HG02763 (cell line): ENCODE data around the gene NFS1.
A peak's percentile ranks its signal among the peaks of the same experiment; 100 is the strongest.
"Not testable (repeated sequence)": the region's sequence is repeated elsewhere in the genome, so short reads cannot be mapped to it uniquely, and the experiment has no call there.

Source experiments
- ATAC-seq: cut with Tn5 transposase; IDR thresholded peaks from one replicate; pipeline ENCODE4 v1.9.1; 2021; ENCODE audit warnings: mild to moderate bottlenecking, moderate library complexity; ENCODE audit not compliant: unreplicated experiment

NFS1 gene

DNA sequence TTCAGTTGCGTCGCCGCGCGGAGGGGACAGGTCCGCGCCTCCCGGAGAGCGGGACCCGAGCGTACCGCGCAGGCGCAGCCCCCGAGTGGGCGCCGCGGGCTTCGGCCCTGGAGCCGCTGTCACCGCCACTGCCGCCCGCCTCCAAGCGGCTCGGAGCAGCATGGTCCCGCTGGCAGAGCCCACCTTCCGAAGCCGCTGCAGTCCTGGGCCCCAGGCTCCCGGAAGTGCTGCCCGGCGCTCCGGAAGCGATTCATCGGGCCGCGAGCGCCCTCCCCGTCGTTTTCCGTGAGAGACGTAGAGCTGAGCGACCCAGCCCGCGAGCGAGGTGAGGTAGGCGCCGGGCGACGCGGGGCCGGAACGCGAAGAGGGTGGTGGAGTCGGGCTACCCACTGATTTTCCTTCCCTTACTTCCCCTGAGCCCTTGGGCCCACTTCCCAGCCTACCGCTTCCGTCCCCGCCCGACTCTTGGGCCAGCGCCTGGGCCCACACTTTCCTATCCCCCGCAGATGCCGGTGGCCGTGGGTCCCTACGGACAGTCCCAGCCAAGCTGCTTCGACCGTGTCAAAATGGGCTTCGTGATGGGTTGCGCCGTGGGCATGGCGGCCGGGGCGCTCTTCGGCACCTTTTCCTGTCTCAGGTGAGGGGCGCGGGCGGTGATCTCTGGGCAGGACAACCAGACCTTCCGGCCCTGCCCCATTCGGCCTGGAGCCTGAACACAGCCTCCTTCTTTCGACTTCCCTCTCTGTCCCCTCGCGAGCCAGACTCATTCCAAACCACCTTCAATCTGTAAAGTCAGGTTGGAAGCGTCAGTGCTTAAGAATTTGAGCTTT, at the start of gene NFS1, which contains the start of gene ROMO1:
TSS of gene NFS1 (minus strand) at position 226 of the 830 bp plus-strand sequence. CDS start at position 162, 64 bp downstream.
TSS of gene ROMO1 (plus strand) at position 279 of the 830 bp plus-strand sequence. CDS start at position 507, 228 bp downstream.
- ATAC-seq: peak; percentile 65

DNA sequence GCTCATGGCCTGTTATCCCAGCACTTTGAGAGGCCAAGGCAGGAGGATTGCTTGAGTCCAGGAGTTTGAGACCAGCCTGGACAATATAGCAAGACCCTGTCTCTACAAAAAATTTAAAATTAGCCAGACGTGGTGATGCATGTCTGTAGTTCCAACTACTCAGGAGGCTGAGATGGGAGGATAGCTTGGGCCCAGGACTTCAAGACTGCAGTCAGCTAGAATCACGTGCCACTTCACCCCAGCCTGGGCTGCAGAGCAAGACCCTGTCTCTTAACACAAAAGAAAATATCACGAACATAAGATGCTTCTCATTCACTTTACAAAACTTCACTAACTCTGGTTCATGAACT, 45.3 kb upstream of the NFS1 start:
- ATAC-seq: not testable (repeated sequence)

DNA sequence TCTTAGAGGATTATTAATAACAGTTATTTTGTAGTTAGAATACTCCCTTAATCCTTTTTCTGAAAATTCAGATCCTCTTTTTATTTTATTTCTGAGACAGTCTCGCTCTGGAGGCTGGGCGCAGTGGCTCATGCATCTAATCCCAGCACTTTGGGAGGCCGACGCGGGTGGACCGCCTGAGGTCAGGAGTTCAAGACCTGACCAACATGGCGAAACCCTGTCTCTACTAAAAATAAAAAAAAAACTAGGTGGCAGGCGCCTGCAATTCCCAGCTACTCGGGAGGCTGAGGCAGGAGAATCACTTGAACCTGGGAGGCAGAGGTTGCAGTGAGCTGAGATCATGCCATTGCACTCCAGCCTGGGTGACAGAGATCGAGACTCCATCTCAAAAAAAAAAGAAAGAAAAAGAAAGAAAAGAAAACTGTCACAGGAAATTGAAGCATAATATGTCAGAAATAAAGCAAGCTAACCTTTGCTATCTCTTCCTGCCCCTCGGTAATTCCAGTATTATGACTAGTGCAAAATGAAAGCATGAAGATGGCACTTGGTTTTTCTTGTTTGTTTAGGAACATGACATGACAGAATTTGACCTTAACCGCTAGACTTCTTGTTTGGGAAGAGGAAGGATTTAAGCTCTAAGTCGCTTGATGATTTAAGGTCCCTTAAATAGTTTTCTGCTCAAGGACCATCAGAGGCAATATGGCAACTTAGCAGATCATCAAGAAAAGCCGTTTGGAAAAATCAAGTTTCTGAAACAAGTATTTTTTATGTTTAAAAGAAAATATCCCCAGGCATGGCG, 44.7 kb upstream of the NFS1 start:
- ATAC-seq: no peak

DNA sequence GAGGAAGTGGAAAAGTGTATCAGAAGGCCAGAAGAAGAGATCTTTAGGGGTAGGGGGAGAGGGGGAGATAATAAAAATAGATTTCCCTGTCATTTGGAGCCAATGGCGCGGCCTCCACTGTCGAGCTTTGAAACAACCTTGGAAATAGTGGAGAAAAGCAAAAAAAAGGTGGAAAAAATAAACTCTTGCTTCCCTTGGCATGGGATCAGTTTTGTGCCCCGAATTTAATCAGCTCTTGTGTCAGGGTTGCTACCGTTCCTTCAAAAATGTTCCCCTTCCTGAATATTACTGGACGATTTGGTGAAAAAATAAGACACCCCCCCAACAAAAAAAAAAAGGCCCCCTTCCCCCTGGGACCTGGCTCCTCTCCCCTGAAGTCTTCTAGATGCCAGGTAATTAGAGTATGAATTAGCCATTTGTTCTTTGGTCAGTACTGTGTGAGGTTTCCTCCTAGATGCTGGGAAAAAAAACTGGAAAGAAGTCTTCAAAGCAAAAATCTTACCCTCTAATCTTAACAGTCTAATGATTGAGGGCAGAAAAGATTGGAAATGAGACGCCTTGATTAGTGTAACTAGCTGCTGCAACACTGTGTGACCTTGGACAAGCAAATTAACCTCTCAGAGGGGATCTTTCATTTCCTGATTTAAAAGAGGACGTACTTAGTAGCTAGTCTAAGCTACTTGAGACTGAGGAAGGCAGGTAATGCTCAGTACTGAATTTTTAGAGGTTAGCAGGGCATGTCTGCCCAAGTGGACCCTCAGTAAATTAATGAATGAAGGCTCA, 43.8 kb upstream of the NFS1 start:
- no peak for ATAC-seq

DNA sequence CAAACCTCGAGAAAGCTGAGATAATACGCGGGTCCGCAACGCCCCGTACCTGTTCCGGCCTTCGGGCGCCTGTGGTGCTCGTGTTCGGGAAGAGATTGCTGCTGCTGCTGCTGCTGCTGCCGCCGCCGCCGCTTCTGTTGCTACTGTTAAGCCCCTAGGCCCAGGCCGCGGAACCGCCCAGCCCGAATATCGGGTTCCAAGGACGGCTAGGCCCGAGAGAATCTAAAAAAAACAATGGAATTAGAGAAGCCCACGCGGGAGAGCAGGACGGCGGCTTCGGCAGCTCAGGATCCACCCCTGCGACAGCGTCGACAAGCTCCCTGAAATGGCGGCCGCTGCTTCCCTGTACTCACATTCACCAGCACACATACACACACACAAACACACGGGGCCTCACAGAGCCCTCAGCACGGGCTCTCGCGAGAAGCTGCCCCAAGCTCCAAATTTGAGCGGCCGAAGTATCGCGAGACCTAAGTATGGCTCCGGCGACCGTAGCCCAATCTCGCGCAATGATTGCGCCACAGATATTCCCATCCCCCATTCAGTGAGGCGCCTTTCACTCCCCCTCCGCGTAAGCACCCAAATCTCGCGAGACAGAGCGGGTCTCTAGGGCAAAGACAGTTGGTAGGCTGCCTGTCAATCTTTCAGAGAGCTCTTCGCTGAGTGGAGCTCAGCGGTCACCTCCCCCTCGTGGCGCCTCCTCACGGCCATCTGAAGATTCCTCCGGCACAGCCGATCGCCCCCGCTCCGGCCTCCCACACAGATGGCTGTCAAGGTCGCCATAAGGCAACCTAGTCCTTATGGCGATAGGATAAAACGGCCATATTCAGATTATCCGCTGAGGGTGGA, 43.0 kb upstream of the NFS1 start, which contains the start of gene RBM39:
TSS of gene RBM39 (minus strand) at position 369 of the 849 bp plus-strand sequence. CDS start 1,386 bp downstream, outside the sequence.
- ATAC-seq: peak; percentile 90

DNA sequence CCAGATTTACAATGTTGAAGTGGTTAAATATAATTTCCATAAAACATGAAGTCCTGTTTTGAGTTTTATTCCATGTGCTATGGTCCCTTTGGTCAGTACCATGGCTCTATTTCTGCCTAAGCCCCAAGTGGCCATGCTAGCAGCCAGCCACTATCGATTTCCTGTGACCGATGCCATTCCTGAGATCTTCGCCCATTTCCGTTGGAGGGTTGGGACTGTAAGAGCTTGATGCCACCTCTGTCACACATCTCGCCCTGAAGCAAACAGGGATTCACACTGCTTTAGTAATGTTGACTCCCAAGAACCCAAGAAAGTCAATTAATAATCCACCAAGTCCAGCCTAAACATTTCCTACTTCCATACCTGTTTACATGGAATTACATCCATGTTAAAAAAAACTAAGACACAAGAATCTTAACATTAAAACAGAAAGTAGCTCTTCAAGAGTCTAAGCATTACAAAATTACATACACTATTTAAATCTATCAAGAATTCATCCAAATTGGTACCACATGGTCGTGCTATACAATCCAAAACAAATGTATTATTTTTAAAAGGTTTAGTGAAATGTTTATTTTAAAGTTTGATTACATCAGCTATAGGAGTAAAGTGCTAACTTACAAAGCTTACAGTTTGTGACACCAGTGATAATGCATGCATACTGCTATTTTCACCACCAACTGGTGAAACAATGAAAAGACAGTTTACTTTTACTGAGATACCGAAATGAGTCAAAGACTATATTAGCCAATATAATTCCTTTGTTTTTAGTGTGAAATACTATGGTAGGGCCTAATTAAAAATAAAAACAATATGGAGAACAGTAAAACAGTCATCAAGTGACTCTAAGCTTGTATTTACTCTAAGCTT, 40.4 kb upstream of the NFS1 start:
- no peak for ATAC-seq

DNA sequence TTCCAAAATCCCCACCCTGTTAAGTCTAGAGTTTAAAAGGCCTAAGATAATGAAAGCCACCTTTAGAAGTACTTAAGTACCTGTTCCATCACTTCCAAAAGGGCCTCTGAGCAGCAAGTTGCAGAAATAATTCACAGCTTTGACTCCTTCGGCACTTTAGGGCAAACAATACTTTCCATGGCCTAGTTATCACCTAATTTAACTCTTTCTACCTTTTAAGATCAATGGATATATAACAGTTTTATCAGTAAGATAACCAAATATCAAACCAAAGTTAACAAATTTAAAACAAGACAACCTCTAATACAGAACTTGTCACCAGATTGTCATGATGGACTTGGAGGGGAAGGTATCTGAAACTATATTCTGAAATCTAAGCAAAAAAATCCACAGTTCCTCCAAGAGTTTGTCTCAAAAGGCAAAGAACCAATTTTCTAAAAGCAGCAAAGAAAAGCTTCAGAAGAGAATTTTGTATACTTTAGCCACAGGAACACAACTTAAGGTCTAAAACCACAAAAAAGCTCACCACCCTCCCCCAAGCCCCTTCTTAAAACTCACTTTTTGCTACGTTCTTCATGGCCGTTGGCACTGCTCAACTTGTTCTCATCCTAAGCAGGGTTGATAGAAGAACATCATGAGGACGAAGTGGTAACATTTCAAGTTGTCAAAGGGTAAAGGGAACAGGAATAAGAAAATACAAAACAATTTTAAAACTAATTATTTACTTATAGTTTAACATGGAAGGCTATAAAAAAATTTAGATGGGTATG, 39.4 kb upstream of the NFS1 start:
- ATAC-seq: no peak

DNA sequence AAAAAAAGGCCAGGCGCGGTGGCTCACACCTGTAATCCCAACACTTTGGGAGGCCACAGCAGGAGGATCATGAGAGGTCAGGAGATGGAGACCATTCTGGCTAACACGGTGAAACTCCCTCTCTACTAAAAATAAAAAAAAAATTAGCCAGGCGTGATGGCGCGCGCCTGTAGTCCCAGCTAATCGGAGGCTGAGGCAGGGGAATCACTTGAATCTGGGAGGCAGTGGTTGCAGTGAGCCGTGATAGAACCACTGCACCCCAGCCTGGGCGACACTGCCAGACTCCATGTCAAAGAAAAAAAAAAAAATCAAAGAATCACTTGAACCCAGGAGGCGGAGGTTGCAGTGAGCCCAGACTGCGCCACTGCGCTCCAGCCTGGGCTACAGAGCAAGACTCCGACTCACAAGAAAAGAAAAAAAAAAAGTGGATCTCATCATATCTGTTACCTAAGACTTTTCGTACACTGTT, 38.7 kb upstream of the NFS1 start:
- no peak for ATAC-seq

DNA sequence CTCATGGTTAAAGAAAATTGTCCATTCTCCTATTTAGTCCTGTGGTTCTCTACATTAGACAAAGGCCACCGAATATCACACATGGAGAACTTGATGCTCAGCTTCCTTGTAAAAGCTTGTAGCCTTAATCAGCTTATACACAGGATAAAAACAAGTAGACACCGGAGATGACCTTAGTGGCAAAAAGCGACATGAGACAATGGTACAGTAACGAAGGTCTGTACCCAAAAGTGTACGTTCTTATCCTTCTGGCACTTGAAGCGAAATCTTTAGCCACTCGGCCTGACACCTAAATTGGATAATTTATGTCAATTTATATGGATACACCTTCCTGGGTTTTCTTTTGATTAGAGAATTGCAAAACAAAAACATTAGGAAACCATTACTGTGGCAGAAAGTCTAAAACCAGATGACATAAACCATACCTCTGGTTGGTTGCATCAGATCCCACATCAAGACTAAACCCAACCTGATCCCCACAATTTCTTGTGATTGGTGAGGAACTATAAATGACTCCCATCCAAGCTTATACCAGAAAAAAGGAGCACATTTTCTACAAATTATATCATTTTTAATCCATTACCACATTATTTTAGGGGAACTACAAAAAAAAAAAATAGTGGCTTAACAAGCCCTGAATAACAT, 36.8 kb upstream of the NFS1 start:
- ATAC-seq: no peak

DNA sequence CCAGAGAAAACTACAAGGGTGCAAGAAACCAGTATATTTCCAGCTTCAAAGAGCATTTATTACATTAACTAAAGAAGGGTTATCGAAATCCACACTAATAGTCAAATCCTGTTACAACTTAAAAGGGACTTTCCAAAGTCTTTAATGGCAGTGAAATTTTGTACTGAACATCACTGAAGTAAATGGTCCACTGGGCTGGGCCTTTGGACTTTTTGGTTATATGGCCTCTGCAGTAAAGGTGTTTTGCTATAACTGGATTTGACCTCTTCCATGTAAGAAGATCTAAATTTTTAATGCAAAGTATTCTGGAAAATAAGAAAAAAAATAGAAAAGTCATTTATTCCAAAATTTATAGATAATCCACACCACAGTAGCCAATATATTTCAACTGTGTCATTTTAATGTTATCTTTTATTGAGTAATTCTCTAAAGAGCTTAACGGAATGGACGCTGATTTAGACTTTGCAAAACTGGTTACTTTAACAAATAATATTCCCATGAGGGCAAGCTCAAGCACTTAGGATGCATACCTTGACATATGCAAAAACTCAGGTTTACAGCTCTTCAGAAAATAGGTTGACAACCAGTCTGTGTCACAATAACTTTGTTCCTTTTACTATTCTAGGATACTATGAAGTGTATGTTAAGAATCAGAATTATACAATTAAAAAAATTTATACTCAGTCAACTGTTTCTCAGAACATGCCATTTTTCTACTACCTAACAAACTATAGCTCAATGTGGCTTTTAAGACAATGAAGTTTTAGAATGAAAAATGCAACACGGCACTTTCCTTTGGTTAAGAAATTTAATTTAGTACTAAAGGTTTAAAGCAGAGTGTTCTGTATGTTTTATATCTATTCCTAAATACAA, 35.9 kb upstream of the NFS1 start:
- ATAC-seq: no peak

DNA sequence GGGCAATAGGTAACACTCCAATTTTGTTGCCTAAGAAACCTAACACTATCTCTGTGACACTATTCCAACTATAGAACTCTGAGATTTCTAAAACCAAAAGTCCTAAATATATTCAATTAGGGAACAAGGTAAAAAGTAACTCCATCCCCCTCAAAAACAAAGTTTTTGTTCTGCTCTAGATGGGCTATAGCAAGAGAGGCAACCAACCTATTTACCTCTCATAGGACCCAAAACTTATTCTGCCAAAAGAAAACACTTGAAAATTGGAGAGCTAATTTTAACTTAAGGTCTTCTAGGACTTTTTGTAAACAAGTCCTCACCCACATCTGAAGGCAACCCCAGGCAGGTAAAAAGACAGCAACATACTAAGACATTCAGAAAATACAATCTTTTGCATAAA, 35.2 kb upstream of the NFS1 start:
- no peak for ATAC-seq

DNA sequence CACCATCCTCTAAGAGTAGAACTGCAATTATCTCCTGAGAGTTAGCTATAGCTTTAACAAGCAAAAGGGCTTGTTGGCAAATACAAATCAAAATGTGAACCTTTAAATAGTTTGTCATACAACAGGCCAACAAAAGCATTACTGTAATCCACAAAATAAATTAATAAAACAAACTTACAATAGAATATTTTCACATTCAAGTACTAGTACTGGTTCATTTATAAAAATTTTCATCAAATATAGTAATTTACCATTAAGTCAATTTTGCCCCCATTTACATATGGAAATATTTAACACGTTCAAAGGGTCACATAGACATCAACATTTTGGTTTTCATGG, 33.5 kb upstream of the NFS1 start:
- ATAC-seq: no peak

DNA sequence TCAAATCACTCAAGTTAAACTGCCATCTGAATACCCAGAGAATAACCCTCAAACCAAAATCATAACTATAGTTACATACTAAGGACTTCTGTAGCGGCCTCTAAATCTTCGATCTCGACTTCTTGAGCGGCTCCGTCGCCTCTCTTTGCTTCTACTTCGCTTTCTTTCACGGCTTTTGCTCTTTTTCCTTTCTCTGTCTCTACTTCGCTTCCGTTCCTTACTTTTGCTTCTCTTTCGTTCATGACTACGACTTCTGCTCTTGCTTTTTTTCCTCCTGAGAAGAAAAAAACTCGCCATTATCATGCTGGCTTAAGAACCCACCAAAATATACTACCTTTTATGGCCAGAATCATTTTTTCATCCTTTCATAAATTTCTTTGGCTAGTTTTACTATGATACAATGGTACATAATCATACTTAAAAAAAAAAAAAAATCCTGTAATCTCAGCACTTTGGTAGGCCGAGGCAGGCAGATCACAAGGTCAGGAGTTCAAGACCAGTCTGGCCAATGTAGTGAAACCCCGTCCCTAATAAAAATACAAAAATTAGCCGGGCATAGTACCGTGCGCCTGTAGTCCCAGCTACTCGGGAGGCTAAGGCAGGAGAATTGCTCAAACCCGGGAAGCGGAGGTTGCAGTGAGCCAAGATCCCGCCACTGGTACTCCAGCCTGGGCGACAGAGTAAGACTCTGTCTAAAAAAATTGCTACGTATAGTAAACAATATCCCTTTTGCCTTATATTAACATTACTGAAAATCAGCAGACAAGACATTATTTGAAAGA, 32.9 kb upstream of the NFS1 start:
- no peak for ATAC-seq

DNA sequence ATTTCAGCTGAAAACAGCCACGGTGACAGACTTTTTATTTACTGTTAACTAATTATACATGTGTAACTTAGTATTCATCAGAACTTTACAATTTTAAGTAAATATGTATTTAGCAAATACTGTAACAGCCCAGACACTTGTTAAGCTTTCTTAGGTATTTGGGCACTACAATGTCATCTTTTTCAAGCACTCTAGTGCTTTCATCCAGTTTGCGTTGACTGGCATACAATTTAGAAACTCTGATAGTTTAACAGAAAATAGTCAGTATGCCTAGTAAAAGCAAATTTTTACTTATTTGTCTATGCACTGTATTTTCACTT, 32.3 kb upstream of the NFS1 start:
- no peak for ATAC-seq

DNA sequence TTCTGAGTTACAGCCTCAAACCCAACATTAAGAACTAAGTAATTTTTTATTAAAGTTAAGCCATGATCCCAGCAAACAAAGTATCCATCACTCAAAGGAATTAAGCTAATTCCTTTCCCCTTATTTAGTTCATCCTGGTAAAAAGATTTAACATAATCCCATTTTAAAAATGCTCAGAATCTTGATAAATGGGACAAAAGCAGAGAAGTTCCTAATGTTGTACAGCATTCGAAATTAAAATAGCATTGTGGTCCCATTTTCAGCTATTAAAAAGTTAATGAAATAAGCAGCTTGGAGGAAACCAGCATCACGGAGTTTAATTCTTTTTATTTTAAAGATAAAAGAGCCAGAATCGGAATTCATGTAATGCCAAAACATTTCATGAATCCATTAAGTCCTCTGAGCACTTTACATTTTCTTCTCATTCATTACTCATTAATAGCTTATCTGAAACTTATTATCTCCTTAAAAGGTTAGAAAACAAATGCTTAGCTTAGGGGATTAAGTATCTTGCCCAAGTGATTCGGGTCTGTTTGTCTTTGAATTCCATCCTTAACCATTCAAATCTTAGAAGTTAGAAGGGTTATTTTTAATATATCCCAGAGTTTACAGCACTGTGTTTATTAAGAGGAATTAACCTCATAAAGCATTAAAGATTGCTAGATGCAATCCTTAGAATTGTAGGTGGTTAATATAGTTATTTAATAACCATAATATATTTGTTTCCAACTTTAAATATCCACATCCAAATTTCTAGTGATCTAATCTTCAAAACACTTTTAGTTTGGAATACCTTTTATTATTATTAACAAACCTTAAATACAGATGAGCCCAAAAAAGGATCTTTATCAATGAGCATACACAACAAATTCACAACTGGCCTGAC, 31.7 kb upstream of the NFS1 start:
- no peak for ATAC-seq
